A549 (cell line): ENCODE results near the gene CTNS. TPM values are rescaled to one million over a fixed set of nuclear protein-coding genes. Genes with fewer than 3 reads are reported as not detected.

ENCODE experiments used
- ATAC-seq, 2 experiments: fragments of 200-7000 bp in 1 of 2; fragments of >200 bp in 1 of 2; cut with Nextera tagmentation in 1 of 2; cut with Tn5 transposase in 1 of 2; 3 replicates each; pipeline versions ENCODE4 v1.8.0 to v1.9.1; 2018 to 2020; ENCODE audit warnings: mild to moderate bottlenecking in 1 of 2, moderate library complexity in 1 of 2
- CTCF ChIA-PET: fragments of 300-600 bp; sonication (Branson Sonifier 250); formaldehyde crosslinking; extraction: SDS; loops from one replicate; lab custom pipeline; 2021; ENCODE audit warnings: antibody characterized with exemption, inconsistent platforms; lab: Yijun Ruan, JAX
- POLR2A ChIA-PET: fragments of 350-600 bp; formaldehyde crosslinking; extraction: SDS; loops from one replicate; lab custom pipeline; 2021; ENCODE audit warnings: antibody characterized with exemption, inconsistent platforms; lab: Yijun Ruan, JAX
- DNase-seq, 2 experiments: peaks; one replicate each; pipeline versions ENCODE4 v3.0.0 to v3.0.0-alpha.2; 2011 to 2016; ENCODE audit warnings: low read depth in 1 of 2, low spot score in 1 of 2
- FAIRE-seq: peaks from 2 replicates; lab custom pipeline; 2011; peaks lifted over from hg19 to GRCh38; lab: Jason Lieb, UNC
- H3K27ac ChIP-seq, 2 experiments: fragments of >200 bp; sonication (Bioruptor Twin); formaldehyde crosslinking; 3 replicates each; pipeline ENCODE4 v1.5.1; 2016 to 2017
- H3K4me1 ChIP-seq: fragments of >200 bp; sonication (Bioruptor Twin); formaldehyde crosslinking; 3 replicates; pipeline ENCODE4 v1.6.1; 2016
- H3K4me2 ChIP-seq: fragments of >200 bp; sonication (Bioruptor Twin); formaldehyde crosslinking; 3 replicates; pipeline ENCODE4 v1.6.1; 2016
- H3K4me3 ChIP-seq: fragments of >200 bp; sonication (Bioruptor Twin); formaldehyde crosslinking; 3 replicates; pipeline ENCODE4 v1.5.1; 2016
- H3K9me3 ChIP-seq: fragments of >200 bp; sonication (Bioruptor Twin); formaldehyde crosslinking; 3 replicates; pipeline ENCODE4 v1.6.1; 2016
- CBX8 ChIP-seq: fragments of 200-600 bp; sonication (generic); IDR thresholded peaks from 2 replicates; pipeline ENCODE4 v1.6.1; 2016
- CHD2 ChIP-seq: fragments of 150-350 bp; IDR thresholded peaks from 2 replicates; pipeline ENCODE4 v1.6.1; 2014; ENCODE audit warnings: low read length; ENCODE audit not compliant: partially characterized antibody
- EHF ChIP-seq: fragments of 250-450 bp; sonication (Bioruptor Pico); IDR thresholded peaks from 2 replicates; pipeline ENCODE4 v1.5.0; 2020; ENCODE audit warnings: mild to moderate bottlenecking
- EHMT2 ChIP-seq: fragments of 200-600 bp; sonication (generic); IDR thresholded peaks from 2 replicates; pipeline ENCODE4 v1.6.1; 2016; ENCODE audit warnings: antibody characterized with exemption, low read depth, mild to moderate bottlenecking, moderate library complexity
- FOSL2 ChIP-seq, 2 experiments: fragments of 450-650 bp in 1 of 2; fragments of >200 bp in 1 of 2; sonication (Bioruptor Twin) in 1 of 2; formaldehyde crosslinking; IDR thresholded peaks; 2 replicates each; pipeline versions ENCODE4 v1.5.0 to v1.6.1; 2016 to 2020; ENCODE audit warnings: mild to moderate bottlenecking in 1 of 2, moderate library complexity in 1 of 2
- FOXS1 ChIP-seq: fragments of 250-450 bp; sonication (Bioruptor Pico); IDR thresholded peaks from 2 replicates; pipeline ENCODE4 v1.5.0; 2020; ENCODE audit warnings: mild to moderate bottlenecking, moderate library complexity
- GATA3 ChIP-seq: IDR thresholded peaks from 2 replicates; pipeline ENCODE4 v1.6.1; 2012; ENCODE audit warnings: borderline replicate concordance
- HOXA7 ChIP-seq: fragments of 250-450 bp; sonication (Bioruptor Pico); IDR thresholded peaks from 2 replicates; pipeline ENCODE4 v1.5.0; 2020; ENCODE audit warnings: mild to moderate bottlenecking, moderate library complexity
- JUNB ChIP-seq: fragments of >200 bp; sonication (Bioruptor Twin); formaldehyde crosslinking; IDR thresholded peaks from 2 replicates; pipeline ENCODE4 v1.6.1; 2016
- KDM1A ChIP-seq: fragments of 200-600 bp; sonication (generic); IDR thresholded peaks from 2 replicates; pipeline ENCODE4 v1.6.1; 2016; ENCODE audit warnings: low read depth, mild to moderate bottlenecking
- KDM5A ChIP-seq: fragments of 200-600 bp; sonication (generic); IDR thresholded peaks from 2 replicates; pipeline ENCODE4 v1.6.1; 2016; ENCODE audit warnings: antibody characterized with exemption, mild to moderate bottlenecking
- MAFK ChIP-seq: fragments of 450-650 bp; IDR thresholded peaks from 2 replicates; pipeline ENCODE4 v1.6.1; 2014; ENCODE audit not compliant: partially characterized antibody
- MAZ ChIP-seq: fragments of 150-350 bp; IDR thresholded peaks from 2 replicates; pipeline ENCODE4 v1.6.1; 2014; ENCODE audit warnings: antibody characterized with exemption, low read depth, low read length, borderline replicate concordance
- PHF8 ChIP-seq: fragments of 200-600 bp; sonication (generic); IDR thresholded peaks from 2 replicates; pipeline ENCODE4 v1.6.1; 2016; ENCODE audit warnings: low read depth, mild to moderate bottlenecking, antibody characterized with exemption, moderate library complexity, borderline replicate concordance
- POLR2A ChIP-seq: IDR thresholded peaks from 2 replicates; pipeline ENCODE4 v1.6.1; 2012; ENCODE audit warnings: mild to moderate bottlenecking, low read length
- POLR2AphosphoS2 ChIP-seq: conservative IDR thresholded peaks from 2 replicates; pipeline ENCODE4 v1.6.1; 2012; ENCODE audit warnings: low read length, improper control_type of control experiment, inconsistent platforms
- TFCP2L1 ChIP-seq: fragments of 250-450 bp; sonication (Bioruptor Pico); IDR thresholded peaks from 2 replicates; pipeline ENCODE4 v1.5.0; 2021; ENCODE audit warnings: mild to moderate bottlenecking
- WGBS: methylation state at CpG from one replicate; pipeline ENCODE4 v1.1.6; 2017; ENCODE audit errors: missing lambda C conversion rate; 5-methylcytosine and 5-hydroxymethylcytosine counted together
- polyA plus RNA-seq, 4 experiments: library from polyadenylated mRNA; depleted of rRNA in 3 of 4; stranded (reverse); fragments of >200 nt; fragmentation: RNase III in 1 of 4; extraction: RNeasy Plus Mini Kit Qiagen cat#74134 plus additional on column Dnase treatment in 1 of 4; gene quantifications; 2 replicates in 3 of 4; 3 replicates in 1 of 4; pipeline ENCODE4 v1.2.3, GENCODE V29; 2011 to 2017
- TF ChIP-seq, protein P1 (sequence below): IDR thresholded peaks from 2 replicates; pipeline ENCODE4 v1.6.1; 2012
- TF ChIP-seq, protein P2 (sequence below): fragments of >200 bp; sonication (Bioruptor Twin); formaldehyde crosslinking; IDR thresholded peaks from 3 replicates; pipeline ENCODE4 v1.5.1; 2016
- TF ChIP-seq, protein P3 (sequence below): IDR thresholded peaks from 2 replicates; pipeline ENCODE4 v1.6.1; 2012; ENCODE audit warnings: low read depth, borderline replicate concordance
- TF ChIP-seq, protein P4 (sequence below): fragments of 200-600 bp; sonication (generic); IDR thresholded peaks from 2 replicates; pipeline ENCODE4 v1.6.1; 2016; ENCODE audit warnings: antibody characterized with exemption, mild to moderate bottlenecking, moderate library complexity
- TF ChIP-seq, protein P5 (sequence below): fragments of >200 bp; sonication (Bioruptor Twin); formaldehyde crosslinking; IDR thresholded peaks from 2 replicates; pipeline ENCODE4 v1.6.1; 2016
- TF ChIP-seq, protein P6 (sequence below): fragments of 250-450 bp; sonication (Bioruptor Pico); IDR thresholded peaks from 2 replicates; pipeline ENCODE4 v1.5.0; 2021; ENCODE audit warnings: mild to moderate bottlenecking, moderate library complexity, borderline replicate concordance

Gene CTNS
- polyA plus RNA-seq, 2 of the 4 experiments (the other 2 are of a cell fraction) = 6.5 to 20.3 TPM

DNA sequence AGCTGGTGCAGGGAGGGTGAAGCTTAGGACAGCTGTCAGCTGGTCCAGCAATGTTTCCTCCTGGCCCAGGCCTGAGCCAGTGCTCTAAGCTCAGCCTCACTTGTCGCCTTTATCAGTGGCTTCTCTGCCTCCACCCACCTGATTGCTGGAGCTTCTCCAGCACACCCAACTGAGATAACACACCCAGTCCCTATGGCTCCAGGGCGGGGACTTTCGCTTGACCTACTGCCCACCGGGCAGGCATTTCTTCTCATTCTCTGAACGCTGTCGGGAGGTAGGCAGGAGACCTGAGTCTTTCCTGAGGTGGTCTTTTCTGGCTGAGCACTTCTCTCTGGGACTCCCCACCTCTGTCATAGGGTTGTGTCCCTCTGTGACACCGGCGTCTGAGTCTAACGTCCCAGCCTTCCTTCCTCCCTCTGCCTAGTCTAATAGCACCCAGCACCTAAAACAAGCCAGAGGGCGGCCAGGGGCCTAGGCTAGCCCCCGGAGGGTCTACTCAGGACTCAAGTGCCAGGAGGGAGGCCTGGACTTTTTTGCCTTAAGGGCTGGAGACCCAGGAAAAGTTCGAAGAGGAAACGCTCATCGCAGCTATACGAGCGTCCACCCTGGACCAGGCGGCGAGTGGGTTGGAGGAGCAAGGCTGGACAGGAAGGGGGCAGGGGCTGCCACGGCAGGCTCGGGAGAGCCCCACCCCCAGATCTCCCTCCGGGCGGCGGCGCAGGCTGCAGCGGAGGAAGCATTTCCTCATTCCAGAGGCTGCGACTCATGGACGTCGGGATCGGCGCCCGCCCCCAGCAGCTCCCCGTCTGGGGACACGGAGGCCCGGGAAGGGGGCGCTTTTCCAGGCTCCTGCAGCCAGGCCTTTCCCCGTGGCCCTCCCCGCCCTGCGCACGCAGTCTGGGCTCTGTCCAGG lies 31.1 kb downstream of the CTNS start:
- Histone ChIP-seq H3K4me3 (peak overlapping the region; percentile 82), H3K27ac (peak overlapping the region; percentile 94), H3K9me3 (no peaks in the 10 kb centered on the region), H3K4me2 (peak overlapping the region; percentile 88), H3K4me1 (peaks cover 25% of the 10 kb centered on the region)
- ChIA-PET CTCF (interaction anchor here (0.6 to 2.6 kb wide), 8 partner anchors 8 to 619 kb away, joined by 3 to 10 read pairs (median 6); partner anchors contain the start of gene SHPK), POLR2A (interaction anchor here (0.5 to 2.7 kb wide), 18 partner anchors 8 to 705 kb away, joined by 3 to 24 read pairs (median 4); partner anchors contain the start of genes CTNS, HASPIN, P2RX5 and SHPK)
- 1% methylated on average over 34 of the region's 39 CpGs for WGBS
- peak; percentile 16; the same call in 1 of the 2 replicates for TF ChIP-seq GATA3
- TF ChIP-seq TFCP2L1 (CRISPR knock-in tag) = 0 out of 2 replicates have a peak, but pooled peaks have one; percentile 42
- no peak for TF ChIP-seq MAZ
- no peak for TF ChIP-seq FOXS1
- TF ChIP-seq, protein P1, sequence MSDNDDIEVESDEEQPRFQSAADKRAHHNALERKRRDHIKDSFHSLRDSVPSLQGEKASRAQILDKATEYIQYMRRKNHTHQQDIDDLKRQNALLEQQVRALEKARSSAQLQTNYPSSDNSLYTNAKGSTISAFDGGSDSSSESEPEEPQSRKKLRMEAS = peak; percentile 51; the same call in 1 of the 2 replicates
- TF ChIP-seq POLR2A = peak; percentile 22; the same call in 1 of the 2 replicates
- TF ChIP-seq EHF (CRISPR knock-in tag) = peak; percentile 77; the same call in 1 of the 2 replicates
- TF ChIP-seq, protein P2, sequence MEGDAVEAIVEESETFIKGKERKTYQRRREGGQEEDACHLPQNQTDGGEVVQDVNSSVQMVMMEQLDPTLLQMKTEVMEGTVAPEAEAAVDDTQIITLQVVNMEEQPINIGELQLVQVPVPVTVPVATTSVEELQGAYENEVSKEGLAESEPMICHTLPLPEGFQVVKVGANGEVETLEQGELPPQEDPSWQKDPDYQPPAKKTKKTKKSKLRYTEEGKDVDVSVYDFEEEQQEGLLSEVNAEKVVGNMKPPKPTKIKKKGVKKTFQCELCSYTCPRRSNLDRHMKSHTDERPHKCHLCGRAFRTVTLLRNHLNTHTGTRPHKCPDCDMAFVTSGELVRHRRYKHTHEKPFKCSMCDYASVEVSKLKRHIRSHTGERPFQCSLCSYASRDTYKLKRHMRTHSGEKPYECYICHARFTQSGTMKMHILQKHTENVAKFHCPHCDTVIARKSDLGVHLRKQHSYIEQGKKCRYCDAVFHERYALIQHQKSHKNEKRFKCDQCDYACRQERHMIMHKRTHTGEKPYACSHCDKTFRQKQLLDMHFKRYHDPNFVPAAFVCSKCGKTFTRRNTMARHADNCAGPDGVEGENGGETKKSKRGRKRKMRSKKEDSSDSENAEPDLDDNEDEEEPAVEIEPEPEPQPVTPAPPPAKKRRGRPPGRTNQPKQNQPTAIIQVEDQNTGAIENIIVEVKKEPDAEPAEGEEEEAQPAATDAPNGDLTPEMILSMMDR = 0 out of 3 replicates have a peak, but pooled peaks have one; percentile 11
- no peak for TF ChIP-seq FOSL2 (IDR thresholded peaks at IDR 0.05)
- peak; percentile 91 for TF ChIP-seq FOSL2 (CRISPR knock-in tag; IDR thresholded peaks at IDR 0.05)
- FAIRE-seq (peak; percentile 81), DNase-seq (peak; percentile 89 to 90), ATAC-seq (peak; percentile 76 to 85)

DNA sequence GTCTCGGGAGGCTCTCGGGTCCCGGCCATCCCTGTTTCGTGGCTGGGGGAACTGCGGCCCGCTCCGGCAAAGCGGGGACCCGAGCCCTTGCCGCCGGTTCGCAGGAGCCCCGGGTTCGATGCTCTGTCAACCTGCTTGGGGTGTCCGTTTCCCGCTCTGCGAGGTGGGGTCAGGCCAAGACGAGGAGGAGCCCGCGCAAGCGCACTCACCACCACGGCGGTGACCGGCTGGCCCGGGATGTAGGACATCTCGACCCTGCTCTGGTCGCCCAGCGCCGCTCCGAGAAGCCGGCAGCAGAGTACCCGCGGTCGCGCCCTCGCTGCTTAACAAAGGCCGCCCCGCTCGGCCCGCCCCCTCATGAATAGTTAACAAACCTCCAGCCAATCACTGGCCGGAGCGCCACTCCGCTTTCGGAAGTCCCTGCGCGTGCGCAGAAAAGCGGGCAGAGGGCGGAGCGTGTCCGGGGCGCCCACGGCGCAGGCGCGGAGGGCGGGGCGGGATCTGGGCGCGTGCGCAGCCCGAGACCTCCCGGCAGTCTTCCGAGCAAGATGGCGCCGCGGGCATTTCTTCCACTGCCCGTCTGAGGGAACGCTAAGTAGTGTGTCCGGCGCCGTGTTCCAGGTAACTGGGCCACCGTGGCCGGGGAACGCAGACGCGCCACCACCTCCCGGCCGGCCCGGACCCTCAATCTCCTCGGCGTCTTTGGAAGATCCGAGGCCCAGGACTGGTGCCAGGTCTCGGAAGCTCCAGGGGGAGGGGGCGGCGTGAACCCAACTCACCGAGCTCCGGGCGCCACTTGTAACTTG lies 31.9 kb downstream of the CTNS start, which contains the start of the genes EMC6 and TAX1BP3:
EMC6 (plus strand) TSS at position 534 of the 806 bp plus-strand sequence. CDS start 335 bp downstream, outside the sequence.
TAX1BP3 (minus strand) TSS at position 300 of the 806 bp plus-strand sequence; CDS start at position 248, 52 bp downstream.
- CTCF ChIA-PET = interaction anchor here (0.7 to 4.1 kb wide), 6 partner anchors 8 to 133 kb away, joined by 3 to 19 read pairs (median 4); partner anchors contain the start of gene SHPK
- ATAC-seq (peak; percentile 87 to 93), DNase-seq (peak; percentile 99), FAIRE-seq (peak; percentile 95)
- Histone ChIP-seq H3K4me1 (peaks cover 25% of the 10 kb centered on the region), H3K9me3 (no peaks in the 10 kb centered on the region), H3K27ac (peak within 1 kb of the TSS; percentile 94), H3K4me3 (peak within 1 kb of the TSS; percentile 82), H3K4me2 (peak within 1 kb of the TSS; percentile 88)
- 3% methylated on average over 47 of the region's 89 CpGs for WGBS
- POLR2A ChIA-PET = interaction anchor here (0.6 to 2.7 kb wide), 14 partner anchors 9 to 178 kb away, joined by 3 to 24 read pairs (median 5); partner anchors contain the start of genes CTNS, HASPIN, P2RX5 and SHPK
- TF ChIP-seq, protein P3, sequence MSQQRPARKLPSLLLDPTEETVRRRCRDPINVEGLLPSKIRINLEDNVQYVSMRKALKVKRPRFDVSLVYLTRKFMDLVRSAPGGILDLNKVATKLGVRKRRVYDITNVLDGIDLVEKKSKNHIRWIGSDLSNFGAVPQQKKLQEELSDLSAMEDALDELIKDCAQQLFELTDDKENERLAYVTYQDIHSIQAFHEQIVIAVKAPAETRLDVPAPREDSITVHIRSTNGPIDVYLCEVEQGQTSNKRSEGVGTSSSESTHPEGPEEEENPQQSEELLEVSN = peak; percentile 86
- TF ChIP-seq, protein P4, sequence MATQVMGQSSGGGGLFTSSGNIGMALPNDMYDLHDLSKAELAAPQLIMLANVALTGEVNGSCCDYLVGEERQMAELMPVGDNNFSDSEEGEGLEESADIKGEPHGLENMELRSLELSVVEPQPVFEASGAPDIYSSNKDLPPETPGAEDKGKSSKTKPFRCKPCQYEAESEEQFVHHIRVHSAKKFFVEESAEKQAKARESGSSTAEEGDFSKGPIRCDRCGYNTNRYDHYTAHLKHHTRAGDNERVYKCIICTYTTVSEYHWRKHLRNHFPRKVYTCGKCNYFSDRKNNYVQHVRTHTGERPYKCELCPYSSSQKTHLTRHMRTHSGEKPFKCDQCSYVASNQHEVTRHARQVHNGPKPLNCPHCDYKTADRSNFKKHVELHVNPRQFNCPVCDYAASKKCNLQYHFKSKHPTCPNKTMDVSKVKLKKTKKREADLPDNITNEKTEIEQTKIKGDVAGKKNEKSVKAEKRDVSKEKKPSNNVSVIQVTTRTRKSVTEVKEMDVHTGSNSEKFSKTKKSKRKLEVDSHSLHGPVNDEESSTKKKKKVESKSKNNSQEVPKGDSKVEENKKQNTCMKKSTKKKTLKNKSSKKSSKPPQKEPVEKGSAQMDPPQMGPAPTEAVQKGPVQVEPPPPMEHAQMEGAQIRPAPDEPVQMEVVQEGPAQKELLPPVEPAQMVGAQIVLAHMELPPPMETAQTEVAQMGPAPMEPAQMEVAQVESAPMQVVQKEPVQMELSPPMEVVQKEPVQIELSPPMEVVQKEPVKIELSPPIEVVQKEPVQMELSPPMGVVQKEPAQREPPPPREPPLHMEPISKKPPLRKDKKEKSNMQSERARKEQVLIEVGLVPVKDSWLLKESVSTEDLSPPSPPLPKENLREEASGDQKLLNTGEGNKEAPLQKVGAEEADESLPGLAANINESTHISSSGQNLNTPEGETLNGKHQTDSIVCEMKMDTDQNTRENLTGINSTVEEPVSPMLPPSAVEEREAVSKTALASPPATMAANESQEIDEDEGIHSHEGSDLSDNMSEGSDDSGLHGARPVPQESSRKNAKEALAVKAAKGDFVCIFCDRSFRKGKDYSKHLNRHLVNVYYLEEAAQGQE = peak; percentile 48
- TF ChIP-seq EHMT2 = no peak
- TF ChIP-seq, protein P5, sequence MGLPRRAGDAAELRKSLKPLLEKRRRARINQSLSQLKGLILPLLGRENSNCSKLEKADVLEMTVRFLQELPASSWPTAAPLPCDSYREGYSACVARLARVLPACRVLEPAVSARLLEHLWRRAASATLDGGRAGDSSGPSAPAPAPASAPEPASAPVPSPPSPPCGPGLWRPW = no peak
- TF ChIP-seq POLR2AphosphoS2 = no peak
- peak; percentile 94 for TF ChIP-seq KDM5A
- TF ChIP-seq POLR2A = peak; percentile 98
- TF ChIP-seq, protein P6, sequence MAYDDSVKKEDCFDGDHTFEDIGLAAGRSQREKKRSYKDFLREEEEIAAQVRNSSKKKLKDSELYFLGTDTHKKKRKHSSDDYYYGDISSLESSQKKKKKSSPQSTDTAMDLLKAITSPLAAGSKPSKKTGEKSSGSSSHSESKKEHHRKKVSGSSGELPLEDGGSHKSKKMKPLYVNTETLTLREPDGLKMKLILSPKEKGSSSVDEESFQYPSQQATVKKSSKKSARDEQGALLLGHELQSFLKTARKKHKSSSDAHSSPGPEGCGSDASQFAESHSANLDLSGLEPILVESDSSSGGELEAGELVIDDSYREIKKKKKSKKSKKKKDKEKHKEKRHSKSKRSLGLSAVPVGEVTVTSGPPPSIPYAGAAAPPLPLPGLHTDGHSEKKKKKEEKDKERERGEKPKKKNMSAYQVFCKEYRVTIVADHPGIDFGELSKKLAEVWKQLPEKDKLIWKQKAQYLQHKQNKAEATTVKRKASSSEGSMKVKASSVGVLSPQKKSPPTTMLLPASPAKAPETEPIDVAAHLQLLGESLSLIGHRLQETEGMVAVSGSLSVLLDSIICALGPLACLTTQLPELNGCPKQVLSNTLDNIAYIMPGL (CRISPR knock-in tag) = no peak
- TF ChIP-seq JUNB = no peak
- TF ChIP-seq KDM1A = no peak
- no peak for TF ChIP-seq MAFK
- TF ChIP-seq PHF8 = peak; percentile 89
- TF ChIP-seq HOXA7 (CRISPR knock-in tag) = no peak
- no peak for TF ChIP-seq FOXS1
- no peak for TF ChIP-seq CHD2
- TF ChIP-seq CBX8 = no peak
